ENCODE data around the gene CACYBP. TPM values are rescaled to one million over a fixed set of nuclear protein-coding genes. Genes with fewer than 3 reads are reported as not detected.
"Not testable (repeated sequence)": the region's sequence is repeated elsewhere in the genome, so short reads cannot be mapped to it uniquely, and the experiment has no call there.

Gene CACYBP
- total and polyA plus RNA-seq, 2 experiments from 2014 or later: 209 to 453 TPM

DNA sequence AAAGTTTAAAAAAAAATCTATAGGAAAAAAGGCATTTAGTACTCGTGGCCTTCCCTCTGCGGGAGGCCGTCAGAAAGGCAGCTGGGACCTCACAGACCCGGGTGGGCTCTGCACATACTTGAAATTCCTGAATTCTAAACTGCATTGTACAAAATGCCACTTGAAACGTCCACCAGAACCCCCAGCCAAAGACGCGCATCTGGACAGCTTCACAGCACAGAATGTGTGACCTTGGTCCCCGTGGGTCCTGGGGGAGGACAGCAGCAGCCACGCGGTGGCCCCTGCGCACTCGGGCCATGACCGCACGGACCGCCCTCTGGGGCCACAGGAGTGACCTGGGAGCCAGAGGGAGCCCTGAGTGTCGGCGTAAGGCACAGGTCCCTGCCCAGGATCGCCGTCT, 44.1 kb downstream of the CACYBP start:
- Histone ChIP-seq H2AFZ (peak overlapping the region; percentile 1; the same call in 1 of the 2 replicates), H3K9me2 (ENCODE audit: insufficient read depth) (0 out of 2 replicates have a peak, but pooled peaks cover 2% of the 10 kb centered on the region), H3K27ac (ENCODE audit: low read depth) (no peak overlapping the region), H3K4me1 (ENCODE audit: insufficient read depth) (no peaks in the 10 kb centered on the region), H4K20me1 (replicated peaks; ENCODE audit: insufficient read depth) (no peaks in the 10 kb centered on the region), H3F3A (replicated peaks; ENCODE audit: low read depth) (no peaks in the 10 kb centered on the region), H3K79me2 (replicated peaks; ENCODE audit: insufficient read depth) (no peaks in the 10 kb centered on the region), H3K36me3 (ENCODE audit: insufficient read depth) (no peaks in the 10 kb centered on the region), H3K27me3 (ENCODE audit: insufficient read depth) (no peaks in the 10 kb centered on the region), H3K4me3 (no peak overlapping the region), H3K4me2 (no peak overlapping the region)
- Mint-ChIP-seq H3K27ac (no peak overlapping the region), H3K9me3 (no peaks in the 10 kb centered on the region; the same call in 2 of the 3 replicates), H3K27me3 (ENCODE audit: insufficient read depth, low read depth, poor library complexity) (peaks cover 6% of the 10 kb centered on the region), H3K4me1 (peaks cover 9% of the 10 kb centered on the region; the same call in 2 of the 3 replicates), H3K36me3 (ENCODE audit: low read depth) (no peaks in the 10 kb centered on the region), H3K4me3 (no peak overlapping the region)
- no peak for TF ChIP-seq ZNF331 (CRISPR knock-in tag; IDR thresholded peaks at IDR 0.05; ENCODE audit: low read depth)
- TF ChIP-seq ZNF462 (CRISPR knock-in tag; IDR thresholded peaks at IDR 0.05): no peak
- peak; percentile 31; the same call in 2 of the 3 replicates for ATAC-seq
- peak; percentile 41 for DNase-seq (ENCODE audit: low spot score)

DNA sequence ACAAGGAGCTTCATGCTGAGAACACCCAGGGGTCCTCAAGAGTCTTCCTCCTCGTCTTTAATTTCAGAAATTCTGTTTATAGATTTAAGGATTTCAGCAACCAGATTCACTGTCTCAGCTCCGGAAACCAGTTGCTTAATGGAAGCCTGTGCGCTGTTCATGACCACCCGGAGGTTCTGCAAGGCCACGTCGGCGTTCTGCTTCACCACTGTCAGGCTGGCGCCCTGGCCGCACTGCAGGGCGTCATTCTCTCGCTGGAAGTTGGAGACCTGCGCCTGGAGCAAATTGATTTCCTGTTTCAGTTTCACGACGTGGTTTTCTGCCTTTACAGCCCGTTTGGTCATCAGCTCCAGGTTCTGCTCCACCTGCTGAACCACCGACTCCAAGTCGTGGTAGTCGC, 44.8 kb downstream of the CACYBP start:
- not testable (repeated sequence) for ATAC-seq; H3K79me2 ChIP-seq (replicated peaks; ENCODE audit: insufficient read depth); H3K4me2 ChIP-seq; H3K4me3 ChIP-seq; H3K27ac ChIP-seq (ENCODE audit: low read depth); DNase-seq (ENCODE audit: low spot score); H3K27me3 ChIP-seq (ENCODE audit: insufficient read depth); H4K20me1 ChIP-seq (replicated peaks; ENCODE audit: insufficient read depth); H3K4me1 ChIP-seq (ENCODE audit: insufficient read depth); H3K9me2 ChIP-seq (ENCODE audit: insufficient read depth); H3F3A ChIP-seq (replicated peaks; ENCODE audit: low read depth); H3K36me3 Mint-ChIP-seq (ENCODE audit: low read depth); H3K4me1 Mint-ChIP-seq; H3K9me3 Mint-ChIP-seq; H3K36me3 ChIP-seq (ENCODE audit: insufficient read depth); H3K4me3 Mint-ChIP-seq; H3K27me3 Mint-ChIP-seq (ENCODE audit: insufficient read depth, low read depth, poor library complexity); H3K27ac Mint-ChIP-seq
- peak overlapping the region; percentile 1; the same call in 1 of the 2 replicates for H2AFZ ChIP-seq
